GM21360 (cell line): ENCODE results near the gene REN.

Source experiments
- ATAC-seq: cut with Tn5 transposase; IDR thresholded peaks from one replicate; pipeline ENCODE4 v1.9.1; 2021; ENCODE audit warnings: mild to moderate bottlenecking, moderate library complexity; ENCODE audit not compliant: unreplicated experiment

REN gene

GRCh38 chr1:204191456-204191855 is 25.3 kb upstream of the REN start:
- ATAC-seq, result no peak

- ATAC-seq, result no peak
Observed at GRCh38 chr1:204190212-204191211, 24.4 kb upstream of the REN start.

GRCh38 chr1:204188959-204189639 is 23.0 kb upstream of the REN start:
- no peak for ATAC-seq

DNA sequence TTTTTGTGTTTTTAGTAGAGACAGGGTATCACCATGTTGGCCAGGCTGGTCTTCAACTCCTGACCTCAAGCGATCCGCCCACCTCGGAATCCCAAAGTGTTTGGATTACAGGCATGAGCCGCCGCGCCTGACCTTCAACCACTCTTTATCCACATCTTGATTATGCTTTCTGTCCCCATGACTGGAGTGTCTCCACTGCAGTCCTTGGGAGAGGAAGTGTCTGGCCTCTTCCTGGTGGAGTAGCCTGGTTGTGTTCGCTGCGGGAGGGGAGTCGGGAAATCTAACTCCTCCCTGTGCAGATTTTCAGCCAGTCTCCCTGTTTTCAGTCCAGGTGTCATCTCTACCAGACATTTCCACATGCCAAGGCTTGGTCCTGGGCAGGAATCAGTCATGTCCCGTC is 20.5 kb upstream of the REN start:
- no peak for ATAC-seq

GRCh38 chr1:204181116-204181515 is 15.0 kb upstream of the REN start:
- no peak for ATAC-seq

DNA sequence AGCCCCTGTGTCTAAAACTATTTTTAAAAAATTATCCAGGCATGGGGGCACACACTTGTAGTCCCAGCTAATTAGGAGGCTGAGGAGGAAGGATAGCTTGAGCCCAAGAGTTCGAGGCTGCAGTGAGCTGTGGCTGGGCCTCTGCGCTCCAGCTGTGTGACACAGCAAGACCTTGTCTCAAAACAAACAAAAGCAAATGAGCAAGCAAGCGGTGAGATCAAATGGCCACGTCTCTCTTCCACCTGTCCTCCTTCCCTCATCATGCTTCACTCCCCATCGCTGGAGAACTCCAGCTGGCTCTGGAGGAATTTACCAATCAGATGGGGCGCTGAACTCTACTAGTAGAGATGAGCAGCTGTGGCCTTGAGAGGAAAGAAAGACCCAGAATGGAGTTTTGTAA is 14.0 kb upstream of the REN start:
- ATAC-seq, result no peak

- no peak for ATAC-seq
Observed at GRCh38 chr1:204178487-204179281, 12.5 kb upstream of the REN start.

GRCh38 chr1:204177133-204177532 is 11.0 kb upstream of the REN start:
- ATAC-seq, result no peak

DNA sequence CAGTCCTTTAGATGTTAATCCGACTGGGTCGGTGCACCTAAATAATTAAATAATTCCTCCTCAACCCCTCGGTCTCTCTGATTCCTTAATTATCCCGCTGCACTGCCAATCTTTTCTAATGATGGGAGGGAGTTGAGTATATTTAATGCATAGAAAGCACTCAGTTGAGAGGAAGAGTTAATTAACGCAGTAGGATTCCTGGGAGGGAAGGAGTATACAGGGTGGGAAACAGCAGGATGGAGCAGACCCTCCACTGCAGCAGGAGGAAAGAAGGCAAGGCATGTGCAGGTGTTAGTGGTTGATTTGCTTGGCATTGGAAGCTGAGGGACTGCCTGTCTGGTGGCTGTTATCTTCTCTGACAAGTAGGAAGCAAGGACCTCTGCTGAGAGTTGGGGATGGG is 9.9 kb upstream of the REN start:
- no peak for ATAC-seq

- no peak for ATAC-seq
Observed at GRCh38 chr1:204174958-204175357, 8.8 kb upstream of the REN start.

DNA sequence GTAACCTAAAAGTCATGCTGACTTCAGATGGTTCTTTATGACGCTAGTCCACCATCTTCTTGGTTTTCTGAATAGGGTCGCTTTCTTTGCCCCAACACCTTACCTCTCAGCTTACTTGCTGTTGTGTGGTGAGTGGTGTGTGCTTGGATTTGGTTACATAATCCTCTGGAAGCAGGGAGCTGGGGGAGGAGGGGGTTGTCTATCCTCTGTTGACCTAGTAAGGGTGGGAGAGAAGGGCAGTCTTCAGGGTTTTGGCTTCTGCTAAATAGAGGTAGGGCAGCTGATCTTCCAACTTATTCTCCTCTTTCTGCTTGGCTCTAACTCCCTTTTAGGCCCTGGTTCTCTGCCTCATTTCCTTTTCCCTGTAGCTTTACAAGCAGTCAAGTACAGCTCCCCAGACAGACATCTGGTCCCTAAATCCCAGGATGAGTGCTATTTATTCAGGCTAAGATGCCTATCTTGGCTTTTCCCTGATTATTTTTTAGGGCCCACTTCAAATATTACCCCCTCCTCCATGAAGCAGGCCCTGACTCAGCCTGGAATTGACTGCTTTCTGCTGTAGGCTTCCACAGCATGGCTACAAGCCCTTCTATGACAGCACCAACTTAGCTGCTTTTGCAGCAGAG is 6.4 kb upstream of the REN start:
- no peak for ATAC-seq

DNA sequence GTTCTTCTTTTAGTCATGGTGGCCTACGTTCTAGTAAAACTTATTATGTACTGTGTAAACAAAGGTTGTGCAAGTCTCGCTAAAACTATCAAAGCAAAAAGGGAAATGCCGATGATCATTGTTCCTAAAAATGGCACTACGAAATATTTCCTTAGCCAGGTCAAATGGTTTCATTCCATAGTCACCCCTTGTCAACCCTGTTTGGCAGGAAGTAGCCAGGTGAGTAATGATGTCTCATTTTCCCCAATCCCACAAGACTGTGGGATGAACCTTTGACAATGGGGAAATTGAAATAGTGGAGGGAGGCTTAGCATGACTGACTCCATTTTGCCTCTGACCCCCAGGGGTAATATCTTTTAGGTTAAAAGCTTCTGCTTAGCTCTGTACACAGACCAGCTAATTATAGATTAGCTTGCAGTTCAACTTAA is 5.6 kb upstream of the REN start:
- no peak for ATAC-seq

- ATAC-seq, result no peak
Observed at GRCh38 chr1:204170494-204171155, 4.5 kb upstream of the REN start.

GRCh38 chr1:204169858-204170257 is 3.7 kb upstream of the REN start:
- ATAC-seq, result no peak

- no peak for ATAC-seq
Observed at GRCh38 chr1:204167730-204168129, 1.6 kb upstream of the REN start.

DNA sequence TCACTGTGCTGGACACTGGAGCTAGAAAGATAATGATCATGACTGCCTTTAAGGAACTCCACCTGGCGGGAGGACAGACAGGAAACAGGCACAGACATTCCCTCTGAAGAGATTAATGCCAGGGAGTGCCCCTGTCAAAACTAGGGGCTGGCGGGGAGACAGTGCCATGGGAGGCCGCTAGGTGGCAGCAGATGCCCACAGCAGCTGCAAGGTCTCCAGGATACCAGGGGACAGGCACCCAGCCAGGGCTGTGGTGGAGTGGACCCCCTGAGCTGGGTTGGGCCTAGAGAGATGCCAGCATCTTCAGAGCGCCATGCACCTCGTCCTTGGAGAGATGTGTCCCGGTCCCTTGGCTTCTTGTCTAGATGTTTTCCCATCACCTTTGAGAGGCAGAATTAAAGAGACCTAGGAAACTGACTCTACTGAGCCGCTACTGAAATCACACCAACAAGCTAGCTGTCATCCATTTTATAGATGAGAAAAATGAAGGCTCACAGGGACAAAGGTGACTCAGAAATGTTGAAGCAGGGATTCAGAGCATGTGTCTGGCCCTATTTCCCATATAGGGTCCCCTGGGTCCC is 3.6 kb downstream of the REN start:
- no peak for ATAC-seq

DNA sequence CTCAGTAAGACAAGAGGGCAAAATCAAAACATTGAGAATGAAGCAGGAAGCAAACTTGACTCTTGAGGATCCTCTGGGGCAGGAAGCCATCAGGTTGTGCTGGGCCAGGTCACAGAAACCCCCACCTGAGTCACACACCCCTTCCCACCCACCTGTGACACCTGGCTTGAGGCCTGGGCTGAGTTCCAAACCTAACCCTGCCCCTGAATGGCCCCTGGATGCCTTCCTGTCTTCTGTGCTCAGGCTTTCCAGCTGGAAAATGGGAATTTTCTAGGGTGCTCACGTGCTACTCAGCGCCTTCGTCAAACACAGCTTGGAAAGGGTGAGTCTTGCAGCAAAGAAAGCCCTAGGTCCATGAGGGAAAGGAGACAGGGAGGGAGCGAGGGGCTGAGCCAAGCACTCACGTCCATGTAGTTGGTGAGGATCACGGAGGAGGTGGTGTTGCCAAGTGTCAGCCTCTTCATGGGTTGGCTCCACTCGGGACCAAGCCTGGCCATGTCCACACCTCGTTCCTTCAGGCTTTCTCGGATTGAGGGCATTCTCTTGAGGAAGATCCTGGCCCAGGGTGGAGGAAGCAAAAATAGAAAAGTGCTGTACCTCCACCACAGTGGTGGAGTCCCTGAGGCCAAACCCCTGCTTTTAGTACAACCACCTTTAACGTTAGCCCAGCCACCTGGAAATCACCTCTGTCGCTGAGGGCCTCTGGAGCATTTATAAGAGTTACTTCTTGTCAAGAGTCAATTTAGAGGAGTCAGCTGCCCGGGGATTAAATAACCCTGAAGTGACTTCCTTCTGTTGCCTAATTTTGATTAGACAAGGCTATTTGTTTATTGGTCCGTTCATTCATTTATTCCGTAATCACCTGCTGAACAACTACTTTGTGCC is 4.3 kb downstream of the REN start:
- no peak for ATAC-seq

DNA sequence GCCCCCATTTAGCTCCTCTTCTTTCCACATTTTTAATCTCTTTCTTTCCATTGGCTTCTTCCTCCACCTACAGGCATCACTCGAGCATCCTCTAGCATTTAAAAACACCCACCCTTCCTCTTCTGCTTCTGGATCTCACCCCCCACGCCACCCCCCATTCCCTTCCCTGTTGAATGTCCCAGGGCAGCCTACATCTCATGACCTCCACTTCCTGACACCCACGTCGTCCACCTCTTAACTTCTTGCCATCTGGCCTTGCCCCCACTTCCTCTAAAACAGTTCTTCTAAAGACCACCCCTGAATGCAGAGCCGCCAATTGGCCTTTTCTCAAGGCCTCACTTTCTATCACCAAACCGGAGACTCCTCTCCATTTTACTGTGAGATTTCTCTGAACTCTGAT is 8.2 kb downstream of the REN start:
- ATAC-seq, result no peak

GRCh38 chr1:204155881-204156280 is 10.3 kb downstream of the REN start:
- ATAC-seq, result no peak
